ENCODE measurements around the gene SIMC1. TPM values are rescaled to one million over a fixed set of nuclear protein-coding genes. Genes with fewer than 3 reads are reported as not detected.

Gene SIMC1
- total and polyA plus RNA-seq, 2 of the 4 experiments (the other 2 are of a cell fraction) = 8.2 to 11.7 TPM

GRCh38 chr5:176201811-176202210 is 36.4 kb upstream of the SIMC1 start:
- H3K9me1 ChIP-seq (ENCODE audit: insufficient read depth, low read length) = no peaks in the 10 kb centered on the region
- no peak overlapping the region for H4K8ac ChIP-seq (ENCODE audit: low read depth in 2 of 2, low read length in 2 of 2)
- H4K91ac ChIP-seq (ENCODE audit: insufficient read depth, low read depth, low read length) = no peak overlapping the region
- H3K56ac ChIP-seq (ENCODE audit: extremely low read depth, insufficient read depth, low read length) = no peak overlapping the region
- no peak overlapping the region for H3K4me3 ChIP-seq (ENCODE audit: insufficient read depth, low read depth, low read length)
- no peaks in the 10 kb centered on the region for H3K4me1 ChIP-seq (ENCODE audit: control insufficient read depth, insufficient read depth, low read length)
- ChIA-PET CTCF (no interaction called here), POLR2A (ENCODE audit: unreplicated experiment) (no interaction called here)
- no peak overlapping the region for H3K4ac ChIP-seq (ENCODE audit: low read depth, low read length)
- H3K9ac ChIP-seq (ENCODE audit: low read depth, low read length) = no peak overlapping the region
- dilution Hi-C loops (cut with HindIII; ENCODE audit: low sequenced_read_pairs, unreplicated experiment) = no loop called here
- H2AK5ac ChIP-seq (ENCODE audit: low read depth, low read length) = no peak overlapping the region
- H2AK9ac ChIP-seq (replicated peaks; ENCODE audit: low read depth, low read length, poor library complexity) = no peak overlapping the region
- H2BK15ac ChIP-seq (ENCODE audit: low read depth, low read length) = no peak overlapping the region
- ATAC-seq (ENCODE audit: low read depth) (no peak), DNase-seq (no peak)
- no peak overlapping the region for H2BK5ac ChIP-seq (ENCODE audit: low read depth, low read length, poor library complexity, severe bottlenecking)
- H3K9me3 ChIP-seq (ENCODE audit: control insufficient read depth, insufficient read depth, low read length) = no peaks in the 10 kb centered on the region
- no peak overlapping the region for H3K4me2 ChIP-seq (ENCODE audit: low read depth, low read length)
- no peak overlapping the region for H2BK20ac ChIP-seq (ENCODE audit: low read depth, low read length)
- no TSS peak for BruUV-seq (replicated peaks)
- intact Hi-C loops (cut with micrococcal nuclease) = no loop called here
- WGBS, 2 experiments (ENCODE audit: extremely low coverage in 2 of 2, insufficient read length in 1 of 2) = 77% methylated on average over 3 of the region's 8 CpGs; no CpG with 5 or more reads in 1 of the 2 experiments
- TF ChIP-seq FOS (IDR thresholded peaks at IDR 0.05; ENCODE audit: low read depth, low read length) (no peak), CEBPB (IDR thresholded peaks at IDR 0.05; ENCODE audit: low read depth, low read length) (no peak), MAZ (IDR thresholded peaks at IDR 0.05; ENCODE audit: borderline replicate concordance, low read depth, low read length) (no peak), CTCF (conservative IDR thresholded peaks at IDR 0.05; ENCODE audit: low read depth, low read length) (no peak), BHLHE40 (IDR thresholded peaks at IDR 0.05; ENCODE audit: low read depth, low read length) (no peak)
- in situ Hi-C loops (cut with MboI; ENCODE audit: low sequenced_read_pairs) = no loop called here
- peaks cover 8% of the 10 kb centered on the region; the same call in 1 of the 2 replicates for H3K27me3 ChIP-seq (ENCODE audit: control insufficient read depth, insufficient read depth, low read length)
- no peaks in the 10 kb centered on the region for H3K79me1 ChIP-seq (ENCODE audit: low read depth in 1 of 2, low read length in 2 of 2)
- no peak overlapping the region for H3K27ac ChIP-seq (ENCODE audit: insufficient read depth, low read length)
- H2AFZ ChIP-seq (replicated peaks; ENCODE audit: low read length, poor library complexity) = no peak overlapping the region
- H4K20me1 ChIP-seq (ENCODE audit: insufficient read depth, low read length) = no peaks in the 10 kb centered on the region
- no peak overlapping the region for H3K14ac ChIP-seq (replicated peaks; ENCODE audit: low read depth, low read length)
- H3K23ac ChIP-seq (ENCODE audit: low read depth, low read length) = no peak overlapping the region
- no peak overlapping the region for H3K18ac ChIP-seq (ENCODE audit: low read depth, low read length)
- H3K36me3 ChIP-seq (ENCODE audit: control insufficient read depth, insufficient read depth, low read length) = no peaks in the 10 kb centered on the region
- H4K5ac ChIP-seq (ENCODE audit: low read depth, low read length) = no peak overlapping the region
- no peak overlapping the region for H2BK120ac ChIP-seq (ENCODE audit: low read depth, low read length)

Data from IMR-90 (cell line).